ENCODE measurements around the gene SP100.
"Not testable (repeated sequence)": the region's sequence is repeated elsewhere in the genome, so short reads cannot be mapped to it uniquely, and the experiment has no call there.

The SP100 gene

GRCh38 chr2:230459216-230459615 is 43.2 kb downstream of the SP100 start:
- DNase-seq (ENCODE audit: low read depth): no peak

GRCh38 chr2:230471074-230471473 is 55.1 kb downstream of the SP100 start:
- DNase-seq (ENCODE audit: low read depth): no peak

- DNase-seq (ENCODE audit: low read depth): no peak
These were observed 56.6 kb downstream of the SP100 start for GRCh38 chr2:230472621-230473018.

DNA sequence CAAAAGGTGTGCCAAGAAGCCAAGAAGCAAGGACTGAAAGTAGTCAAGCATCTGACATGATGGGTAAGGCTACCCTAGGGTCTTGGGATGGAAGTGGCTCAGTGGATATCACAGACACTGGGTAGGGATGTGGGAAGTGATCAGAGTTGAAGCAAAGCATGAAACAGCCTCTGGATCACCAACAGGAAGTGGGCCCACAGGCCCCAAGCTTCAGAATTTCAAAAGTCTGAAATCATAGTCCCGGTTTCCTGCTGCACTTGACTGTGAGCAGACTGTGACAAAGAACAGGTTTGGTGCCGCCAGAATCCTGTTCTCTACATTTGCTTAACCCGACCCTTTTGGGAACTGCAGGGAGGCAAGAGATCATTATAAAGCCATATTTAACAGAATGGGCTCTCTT is 57.4 kb downstream of the SP100 start:
- DNase-seq (ENCODE audit: low read depth): no peak

DNA sequence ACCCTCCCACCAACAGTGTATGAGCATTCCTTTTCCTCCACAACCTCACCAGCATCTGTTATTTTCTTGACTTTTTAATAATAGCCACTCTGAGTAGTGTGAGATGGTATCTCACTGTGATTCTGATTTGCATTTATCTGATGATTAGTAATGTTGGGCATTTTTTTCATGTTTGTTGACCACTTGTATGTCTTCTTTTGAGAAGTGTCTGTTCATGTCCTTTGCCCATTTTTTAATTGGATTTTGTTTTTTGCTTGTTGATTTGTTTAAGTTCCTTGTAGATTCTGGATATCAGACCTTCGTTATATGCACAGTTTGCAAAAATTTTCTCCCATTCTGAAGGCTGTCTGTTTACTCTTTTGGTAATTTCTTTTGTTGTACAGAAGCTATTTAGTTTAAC is 59.1 kb downstream of the SP100 start:
- no peak for DNase-seq (ENCODE audit: low read depth)

DNA sequence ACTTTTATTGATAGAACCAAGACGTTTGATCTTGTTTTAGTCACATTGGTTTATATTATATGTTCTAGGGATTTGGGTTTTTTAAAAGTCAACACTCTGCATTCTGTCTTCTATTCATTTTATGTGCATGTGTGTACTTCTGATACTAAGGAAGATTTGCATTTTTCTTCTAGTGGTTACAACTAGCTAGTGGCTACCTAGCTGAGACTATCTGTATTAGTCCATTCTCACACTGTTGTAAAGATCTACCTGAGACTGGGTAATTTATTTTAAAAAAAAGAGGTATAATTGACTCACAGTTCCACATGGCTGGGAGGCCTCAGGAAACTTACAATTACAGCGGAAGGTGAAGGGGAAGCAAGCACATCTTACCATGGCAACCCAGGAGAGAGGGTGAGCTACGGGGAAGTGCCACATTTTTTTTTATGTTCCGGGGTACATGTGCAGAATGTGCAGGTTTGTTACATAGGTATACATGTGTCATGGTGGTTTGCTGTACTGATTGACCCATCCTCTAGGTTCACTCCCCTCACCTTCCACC is 69.9 kb downstream of the SP100 start:
- DNase-seq (ENCODE audit: low read depth): no peak

DNA sequence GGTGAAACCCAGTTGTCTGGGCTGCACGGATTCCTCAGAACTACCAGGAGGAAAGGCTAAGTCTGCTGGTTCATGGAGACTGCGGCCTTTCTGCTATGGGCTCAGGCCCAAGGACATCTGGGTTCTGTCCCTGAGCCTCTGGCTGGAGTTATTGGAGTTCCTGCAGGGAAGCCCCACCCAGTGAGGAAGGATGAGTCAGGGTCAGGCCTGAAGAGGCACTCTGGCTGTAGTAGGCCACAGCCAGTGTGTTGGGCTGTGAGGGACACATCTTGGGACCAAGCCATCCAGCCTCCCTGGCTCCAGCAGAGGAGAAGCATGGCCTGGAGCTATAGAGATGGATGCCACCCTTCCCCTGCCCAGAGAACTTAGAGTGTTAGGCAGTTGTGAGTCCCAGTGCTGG is 75.2 kb downstream of the SP100 start:
- not testable (repeated sequence) for DNase-seq (ENCODE audit: low read depth)

DNA sequence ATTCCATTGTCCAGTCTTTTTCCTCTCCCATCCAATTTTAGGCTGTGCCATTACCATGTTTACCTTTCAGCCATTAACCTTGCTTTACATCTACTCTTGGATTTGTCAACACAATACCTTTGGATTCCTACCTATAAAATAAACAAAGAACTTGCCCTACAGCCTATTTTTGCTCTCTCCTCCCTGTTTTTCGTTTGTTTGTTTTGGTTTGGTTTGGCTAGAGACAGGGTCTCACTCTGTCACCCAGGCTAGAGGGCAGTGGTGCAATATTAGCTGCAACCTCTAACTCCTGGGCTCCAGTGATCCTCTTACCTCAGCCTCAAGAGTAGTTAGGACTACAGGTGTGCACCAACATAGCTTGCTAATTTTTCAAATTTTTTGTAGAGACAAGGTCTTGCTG is 76.1 kb downstream of the SP100 start:
- DNase-seq (ENCODE audit: low read depth): no peak

GRCh38 chr2:230494980-230495379 is 79.0 kb downstream of the SP100 start:
- no peak for DNase-seq (ENCODE audit: low read depth)

DNA sequence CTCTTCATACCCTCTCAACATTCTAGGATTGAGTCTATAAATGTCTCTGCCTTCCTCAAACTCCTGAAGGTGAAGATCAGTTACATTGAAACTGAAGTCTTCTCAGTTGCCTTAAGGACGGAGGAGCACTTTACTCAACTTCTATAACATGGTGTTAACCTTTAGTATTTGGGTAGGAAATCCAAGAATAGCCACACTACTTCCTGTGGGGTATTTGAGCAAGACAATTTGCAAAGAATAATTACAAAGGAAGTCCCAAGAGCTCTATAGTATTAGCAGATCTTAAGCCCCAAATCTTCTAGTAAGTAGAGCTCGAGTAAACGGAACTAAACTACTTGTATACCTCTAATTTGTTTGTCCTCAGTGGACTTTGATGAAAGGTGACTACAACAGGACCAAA is 80.9 kb downstream of the SP100 start:
- DNase-seq (ENCODE audit: low read depth): no peak

- no peak for DNase-seq (ENCODE audit: low read depth)
These were observed 82.6 kb downstream of the SP100 start for GRCh38 chr2:230498506-230499107.

- no peak for DNase-seq (ENCODE audit: low read depth)
These were observed 86.6 kb downstream of the SP100 start for GRCh38 chr2:230502593-230502992.

DNA sequence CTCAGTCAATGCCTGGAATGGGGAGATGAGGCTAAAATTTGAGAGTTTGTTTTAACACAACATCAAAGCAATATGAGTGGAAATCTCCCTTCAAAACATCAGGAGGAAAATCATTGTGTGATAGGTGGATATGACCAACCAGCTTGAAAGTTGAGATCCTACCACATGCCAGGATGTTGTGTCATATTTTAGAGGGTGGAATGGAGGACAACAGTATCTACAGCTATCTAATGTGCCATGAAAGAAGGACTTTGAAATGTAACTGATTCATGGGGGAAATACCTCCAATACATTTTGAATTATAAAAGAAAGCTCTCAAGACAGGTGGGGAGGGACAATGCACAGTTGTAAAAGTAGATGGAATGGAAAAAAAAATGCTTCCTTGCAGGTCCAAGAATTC is 87.8 kb downstream of the SP100 start:
- DNase-seq (ENCODE audit: low read depth): no peak

DNA sequence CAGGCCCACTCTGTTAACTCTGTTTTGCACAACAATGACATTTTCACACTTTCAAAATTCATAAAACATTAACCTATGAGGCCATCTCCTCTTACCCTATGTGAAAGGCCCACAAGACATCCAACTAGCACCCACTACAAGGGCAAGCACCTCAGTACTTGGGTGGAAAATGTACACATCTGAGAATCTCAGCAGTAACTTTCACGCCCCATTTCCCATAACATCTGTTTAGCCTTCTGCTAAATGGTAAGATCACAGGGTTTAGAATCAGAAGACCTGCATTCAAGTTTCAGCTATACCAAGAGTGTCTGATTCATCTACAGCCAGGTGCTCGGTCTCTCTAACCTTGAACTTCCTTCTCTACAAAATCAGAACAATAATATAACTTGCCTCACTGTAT is 89.2 kb downstream of the SP100 start:
- no peak for DNase-seq (ENCODE audit: low read depth)

- DNase-seq (ENCODE audit: low read depth): no peak
These were observed 97.2 kb downstream of the SP100 start for GRCh38 chr2:230512955-230513748.

- DNase-seq (ENCODE audit: low read depth): no peak
These were observed 104.3 kb downstream of the SP100 start for GRCh38 chr2:230520061-230520874.

- DNase-seq (ENCODE audit: low read depth): no peak
These were observed 104.8 kb downstream of the SP100 start for GRCh38 chr2:230520875-230521155.

DNA sequence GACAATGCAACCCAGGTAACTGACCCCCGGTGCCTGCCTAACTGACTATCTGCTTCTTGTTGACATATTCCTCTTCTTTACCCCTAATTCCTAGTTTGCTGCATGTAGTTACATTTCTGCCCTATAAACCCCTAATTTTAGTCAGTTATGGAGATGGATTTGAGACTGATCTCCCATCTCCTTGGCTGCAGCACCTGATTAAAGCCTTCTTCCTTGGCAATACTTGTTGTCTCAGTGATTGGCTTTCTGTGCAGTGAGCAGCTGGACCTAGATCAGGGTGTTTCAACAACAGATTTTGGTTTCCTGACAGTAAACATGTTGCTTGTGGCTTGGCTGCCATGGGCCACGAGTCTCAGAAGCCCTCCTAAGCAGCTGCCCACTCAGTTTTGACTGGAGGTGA is 105.4 kb downstream of the SP100 start:
- DNase-seq (ENCODE audit: low read depth): no peak

- no peak for DNase-seq (ENCODE audit: low read depth)
These were observed 109.7 kb downstream of the SP100 start for GRCh38 chr2:230525682-230526081.

DNA sequence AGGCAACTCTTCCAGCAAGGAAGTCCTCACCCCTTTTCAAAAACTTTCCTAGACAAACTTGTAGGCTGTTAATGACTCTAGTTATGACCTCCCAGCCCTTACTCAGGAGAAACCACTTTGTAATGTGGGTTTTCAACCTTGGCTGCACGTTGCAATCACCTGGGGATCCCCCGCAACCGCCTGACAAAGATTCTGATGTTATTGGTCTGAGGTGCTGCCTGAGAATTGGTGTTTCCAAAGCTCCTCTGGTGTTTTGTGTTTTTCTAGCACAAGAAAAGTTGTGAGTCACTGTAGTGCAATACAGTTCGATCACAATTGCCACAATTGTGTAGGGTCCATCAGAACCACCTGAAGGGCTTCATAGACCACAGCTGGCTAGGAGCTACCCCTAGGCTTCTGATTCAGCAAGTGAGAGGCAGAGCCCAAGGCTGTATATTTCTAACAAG is 121.6 kb downstream of the SP100 start:
- no peak for DNase-seq (ENCODE audit: low read depth)

GRCh38 chr2:230540332-230540731 is 124.3 kb downstream of the SP100 start:
- DNase-seq (ENCODE audit: low read depth): no peak

DNA sequence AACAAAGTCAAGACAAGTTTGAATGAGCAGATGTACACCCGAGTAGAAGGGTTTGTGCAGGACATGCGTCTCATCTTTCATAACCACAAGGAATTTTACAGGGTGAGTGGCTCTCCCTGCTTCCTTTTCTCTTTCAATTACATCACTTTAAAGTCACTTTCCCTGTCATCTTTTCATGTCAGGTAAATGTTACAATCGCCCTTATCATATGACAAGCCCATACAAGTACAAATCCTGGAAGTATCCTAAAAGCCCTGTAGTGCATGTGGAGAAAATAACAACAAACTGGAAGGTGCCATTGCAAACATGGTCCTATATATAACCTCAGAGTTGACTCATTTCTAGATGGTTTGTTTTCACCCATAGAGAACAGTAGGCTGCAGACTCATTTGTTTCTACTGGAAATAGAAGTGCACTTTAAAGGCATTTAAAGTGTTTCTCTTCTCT is 126.0 kb downstream of the SP100 start:
- DNase-seq (ENCODE audit: low read depth): no peak

- no peak for DNase-seq (ENCODE audit: low read depth)
These were observed 126.8 kb downstream of the SP100 start for GRCh38 chr2:230542751-230543150.

Measured in stimulated activated CD8-positive, alpha-beta memory T cell treated with anti-CD3 and anti-CD28 coated beads, Interleukin-12 subunit alpha, Interleukin-12 subunit beta, amount 100 ng/mL, for 1 hour (primary cell).